ENCODE results near the gene NDP. TPM values are rescaled to one million over a fixed set of nuclear protein-coding genes. Genes with fewer than 3 reads are reported as not detected.

NDP gene
- polyA plus RNA-seq, 2 of the 4 experiments (the other 2 are of a cell fraction), result not detected

GRCh38 chrX:43998374-43998773 lies 25.2 kb upstream of the NDP start:
- WGBS (ENCODE audit: missing lambda C conversion rate), result 80% methylated on average over 1 of the region's 1 CpG
- no peaks in the 10 kb centered on the region for H3K4me1 ChIP-seq
- ATAC-seq, result no peak
- H3K27ac ChIP-seq, result no peak overlapping the region
- no peak for DNase-seq (ENCODE audit: low read depth in 1 of 2, low spot score in 1 of 2)
- no peak overlapping the region for H3K4me3 ChIP-seq
- no peak for FAIRE-seq
- no peaks in the 10 kb centered on the region for H3K9me3 ChIP-seq
- CTCF ChIA-PET, result interaction anchor here (0.9 to 2.1 kb wide), 3 partner anchors 40 to 245 kb away, joined by 3 to 8 read pairs (median 6); no protein-coding TSS in a partner anchor
- TF ChIP-seq FOXS1 (CRISPR knock-in tag; IDR thresholded peaks at IDR 0.05), result no peak
- no peak for TF ChIP-seq HES2 (IDR thresholded peaks at IDR 0.05)
- TF ChIP-seq NR3C1 (IDR thresholded peaks at IDR 0.05), result no peak
- no peak for TF ChIP-seq KDM1A (IDR thresholded peaks at IDR 0.05; ENCODE audit: low read depth)
- TF ChIP-seq ESRRA (IDR thresholded peaks at IDR 0.05; ENCODE audit: borderline replicate concordance, low read length), result no peak
- no peak for TF ChIP-seq ZSCAN20 (CRISPR knock-in tag; IDR thresholded peaks at IDR 0.05)
- TF ChIP-seq PHF8 (IDR thresholded peaks at IDR 0.05; ENCODE audit: borderline replicate concordance, low read depth), result no peak
- no peak for TF ChIP-seq POLR2A (IDR thresholded peaks at IDR 0.05; ENCODE audit: low read length)
- TF ChIP-seq EHF (CRISPR knock-in tag; IDR thresholded peaks at IDR 0.05), result no peak
- TF ChIP-seq PBX3 (IDR thresholded peaks at IDR 0.05), result no peak
- no peak for TF ChIP-seq RFX5 (IDR thresholded peaks at IDR 0.05)
- no peak for TF ChIP-seq SREBF2 (IDR thresholded peaks at IDR 0.05)
- TF ChIP-seq MAZ (IDR thresholded peaks at IDR 0.05; ENCODE audit: borderline replicate concordance, low read depth, low read length), result no peak
- TF ChIP-seq JUN (IDR thresholded peaks at IDR 0.05), result no peak
- TF ChIP-seq CEBPB (IDR thresholded peaks at IDR 0.05), result no peak
- no peak for TF ChIP-seq E2F6 (IDR thresholded peaks at IDR 0.05; ENCODE audit: borderline replicate concordance, low read depth)
- no peak overlapping the region for H3K4me2 ChIP-seq
- POLR2A ChIA-PET, result no interaction called here

GRCh38 chrX:43996491-43996890 lies 23.3 kb upstream of the NDP start:
- no peak for TF ChIP-seq HOXB5 (CRISPR knock-in tag; IDR thresholded peaks at IDR 0.05)
- TF ChIP-seq JUNB (IDR thresholded peaks at IDR 0.05), result no peak
- TF ChIP-seq BCL3 (IDR thresholded peaks at IDR 0.05), result no peak
- TF ChIP-seq POLR2AphosphoS2 (conservative IDR thresholded peaks at IDR 0.05; ENCODE audit: low read length), result no peak
- TF ChIP-seq HDAC2 (IDR thresholded peaks at IDR 0.05), result no peak
- no peak for TF ChIP-seq FOSB (CRISPR knock-in tag; IDR thresholded peaks at IDR 0.05)
- no peak for TF ChIP-seq HEYL (CRISPR knock-in tag; IDR thresholded peaks at IDR 0.05)
- TF ChIP-seq REST (IDR thresholded peaks at IDR 0.05), result no peak
- TF ChIP-seq CEBPB (IDR thresholded peaks at IDR 0.05), result no peak
- TF ChIP-seq ZSCAN20 (CRISPR knock-in tag; IDR thresholded peaks at IDR 0.05), result no peak
- no peak for TF ChIP-seq GATA3 (IDR thresholded peaks at IDR 0.05; ENCODE audit: borderline replicate concordance)
- no peak for TF ChIP-seq MAZ (IDR thresholded peaks at IDR 0.05; ENCODE audit: borderline replicate concordance, low read depth, low read length)
- no peak for TF ChIP-seq ESRRA (IDR thresholded peaks at IDR 0.05; ENCODE audit: borderline replicate concordance, low read length)
- no peak for TF ChIP-seq EHMT2 (IDR thresholded peaks at IDR 0.05; ENCODE audit: low read depth)
- no peak for TF ChIP-seq MYC (IDR thresholded peaks at IDR 0.05; ENCODE audit: borderline replicate concordance, low read length)
- no peak for TF ChIP-seq SREBF2 (IDR thresholded peaks at IDR 0.05)
- no peak for TF ChIP-seq CHD4 (IDR thresholded peaks at IDR 0.05; ENCODE audit: borderline replicate concordance)
- no peak for TF ChIP-seq E2F6 (IDR thresholded peaks at IDR 0.05; ENCODE audit: borderline replicate concordance, low read depth)
- no peak for TF ChIP-seq CBX2 (IDR thresholded peaks at IDR 0.05; ENCODE audit: borderline replicate concordance, low read depth)
- no peaks in the 10 kb centered on the region for H3K9me3 ChIP-seq
- no peak overlapping the region for H3K4me2 ChIP-seq
- peak; percentile 43 for FAIRE-seq
- no peak for DNase-seq (ENCODE audit: low read depth in 1 of 2, low spot score in 1 of 2)
- ATAC-seq, result no peak
- H3K27ac ChIP-seq, result no peak overlapping the region
- CTCF ChIA-PET, result no interaction called here
- H3K4me3 ChIP-seq, result no peak overlapping the region
- H3K4me1 ChIP-seq, result no peaks in the 10 kb centered on the region
- POLR2A ChIA-PET, result no interaction called here
- 50% methylated on average over 2 of the region's 2 CpGs for WGBS (ENCODE audit: missing lambda C conversion rate)

Data from A549 (cell line).